Panc1 (cell line): ENCODE measurements around the gene TMEM151B. TPM values are rescaled to one million over a fixed set of nuclear protein-coding genes. Genes with fewer than 3 reads are reported as not detected.

Experiments
- ATAC-seq: fragments of 200-7000 bp; cut with Tn5 transposase; 2 replicates; pipeline ENCODE4 v1.9.1; 2020; ENCODE audit warnings: mild to moderate bottlenecking, moderate library complexity
- BruUV-seq: library from RNA; stranded (reverse); fragments of 400-500 nt; replicated peaks from 2 replicates; lab custom pipeline; 2021; lab: Mats Ljungman, UMichigan
- CTCF ChIA-PET: fragments of 300-600 bp; sonication (Branson Sonifier 250); formaldehyde crosslinking; loops from one replicate; lab custom pipeline; 2022; ENCODE audit warnings: antibody characterized with exemption; lab: Charles Lee
- POLR2A ChIA-PET: fragments of 300-600 bp; sonication (Branson Sonifier 250); formaldehyde crosslinking; loops from one replicate; lab custom pipeline; 2022; ENCODE audit warnings: antibody characterized with exemption; lab: Charles Lee
- DNase-seq: peaks from one replicate; pipeline ENCODE4 v3.0.0-alpha.2; 2010; ENCODE audit warnings: low read depth, low spot score
- H3K27ac ChIP-seq: 2 replicates; pipeline ENCODE4 v1.5.1; 2011; ENCODE audit warnings: mild to moderate bottlenecking, low read length, inconsistent platforms
- H3K27me3 ChIP-seq: fragments of 200-500 bp; sonication (Bioruptor generic); 2 replicates; pipeline ENCODE4 v1.6.0; 2014; ENCODE audit warnings: low read length, inconsistent platforms; ENCODE audit not compliant: control insufficient read depth, insufficient read depth
- H3K36me3 ChIP-seq: fragments of 200-500 bp; sonication (Bioruptor generic); 2 replicates; pipeline ENCODE4 v1.5.1; 2014; ENCODE audit warnings: inconsistent platforms, mild to moderate bottlenecking, low read length, moderate library complexity; ENCODE audit not compliant: control insufficient read depth, insufficient read depth
- H3K4me1 ChIP-seq: 2 replicates; pipeline ENCODE4 v1.5.1; 2011; ENCODE audit warnings: inconsistent platforms, mild to moderate bottlenecking, low read length, moderate library complexity; ENCODE audit not compliant: control insufficient read depth, insufficient read depth
- H3K4me3 ChIP-seq, 2 experiments: 2 replicates each; pipeline ENCODE4 v1.5.1; 2011 to 2012; ENCODE audit warnings: low read depth in 2 of 2, low read length in 2 of 2, mild to moderate bottlenecking in 2 of 2, inconsistent platforms in 1 of 2, moderate library complexity in 1 of 2
- H3K9me3 ChIP-seq: fragments of 200-500 bp; sonication (Bioruptor generic); 2 replicates; pipeline ENCODE4 v1.5.1; 2014; ENCODE audit warnings: low read depth, mild to moderate bottlenecking, inconsistent platforms, low read length, moderate library complexity; ENCODE audit not compliant: control insufficient read depth, insufficient read depth
- CTCF ChIP-seq: fragments of 450-650 bp; IDR thresholded peaks from 2 replicates; pipeline ENCODE4 v1.5.1; 2017; ENCODE audit warnings: mild to moderate bottlenecking
- POLR2AphosphoS5 ChIP-seq: IDR thresholded peaks from 2 replicates; pipeline ENCODE4 v1.6.1; 2012; ENCODE audit warnings: mild to moderate bottlenecking, low read depth, low read length, moderate library complexity
- REST ChIP-seq, 2 experiments: IDR thresholded peaks; 2 replicates each; pipeline ENCODE4 v1.6.1; 2011 to 2012; ENCODE audit warnings: low read depth in 2 of 2, control low read depth in 1 of 2, low read length in 1 of 2, mild to moderate bottlenecking in 1 of 2, moderate library complexity in 1 of 2; ENCODE audit not compliant: insufficient read depth in 1 of 2
- SIN3A ChIP-seq: IDR thresholded peaks from 2 replicates; pipeline ENCODE4 v1.6.1; 2012; ENCODE audit warnings: low read depth, mild to moderate bottlenecking, low read length, moderate library complexity, borderline replicate concordance; ENCODE audit not compliant: insufficient read depth
- TCF7L2 ChIP-seq: IDR thresholded peaks from 2 replicates; pipeline ENCODE4 v1.6.1; 2011; ENCODE audit warnings: mild to moderate bottlenecking, low read depth, low read length, inconsistent platforms
- in situ Hi-C: cut with HindIII; loops from 2 replicates; pipeline ENCODE4 v1.10.0; 2016; ENCODE audit warnings: low sequenced_read_pairs, low pct_unique_long_range_greater_than_20kb
- intact Hi-C: fragments of 100-400 bp; cut with micrococcal nuclease; formaldehyde crosslinking; loops from one replicate; pipeline ENCODE4 v1.10.0; 2022; ENCODE audit not compliant: unreplicated experiment
- total RNA-seq: library from RNA; stranded (reverse); gene quantifications from one replicate; pipeline ENCODE4 v1.2.1, GENCODE V29; 2021; ENCODE audit not compliant: unreplicated experiment

TMEM151B gene
- total RNA-seq, 1 experiment from 2014 or later = 0.18 TPM

GRCh38 chr6:44301106-44301505, 30.9 kb downstream of the TMEM151B start:
- TF ChIP-seq SIN3A = no peak
- TF ChIP-seq REST (IDR thresholded peaks at IDR 0.05; ENCODE audit: insufficient read depth in 1 of 2, low read depth in 2 of 2, low read length in 1 of 2) = no peak
- no peak for TF ChIP-seq CTCF
- TF ChIP-seq TCF7L2 = no peak
- no peak for TF ChIP-seq POLR2AphosphoS5
- intact Hi-C loops (no loop called here), in situ Hi-C loops (no loop called here)
- POLR2A ChIA-PET = no interaction called here
- CTCF ChIA-PET = no interaction called here
- no peak overlapping the region for H3K4me3 ChIP-seq
- DNase-seq = no peak
- ATAC-seq = no peak
- BruUV-seq = no TSS peak
- H3K4me1 ChIP-seq = peaks cover 8% of the 10 kb centered on the region; the same call in 1 of the 2 replicates
- no peak overlapping the region for H3K27ac ChIP-seq
- H3K36me3 ChIP-seq = no peaks in the 10 kb centered on the region
- no peaks in the 10 kb centered on the region for H3K9me3 ChIP-seq
- peaks cover 10% of the 10 kb centered on the region for H3K27me3 ChIP-seq

- H3K9me3 ChIP-seq = no peaks in the 10 kb centered on the region
- POLR2A ChIA-PET = no interaction called here
- in situ Hi-C loops (no loop called here), intact Hi-C loops (no loop called here)
- no TSS peak for BruUV-seq
- peaks cover 3% of the 10 kb centered on the region; the same call in 1 of the 2 replicates for H3K27me3 ChIP-seq
- CTCF ChIA-PET = interaction anchor here (0.6 kb wide), 1 partner anchor 33 kb away, joined by 4 read pairs; no protein-coding TSS in a partner anchor
- H3K27ac ChIP-seq = no peak overlapping the region
- H3K36me3 ChIP-seq = no peaks in the 10 kb centered on the region
- peaks cover 7% of the 10 kb centered on the region; the same call in 1 of the 2 replicates for H3K4me1 ChIP-seq
- no peak overlapping the region for H3K4me3 ChIP-seq
- TF ChIP-seq REST (IDR thresholded peaks at IDR 0.05; ENCODE audit: insufficient read depth in 1 of 2, low read depth in 2 of 2, low read length in 1 of 2) = no peak
- TF ChIP-seq CTCF = no peak
- TF ChIP-seq SIN3A = no peak
- no peak for TF ChIP-seq TCF7L2
- TF ChIP-seq POLR2AphosphoS5 = no peak
- no peak for DNase-seq
- no peak for ATAC-seq
Observed at GRCh38 chr6:44301782-44302564, 31.7 kb downstream of the TMEM151B start.
